GM21737 (cell line): ENCODE measurements around the gene TCF15.

Experiments used
- ATAC-seq: cut with Tn5 transposase; IDR thresholded peaks from one replicate; pipeline ENCODE4 v1.9.1; 2021; ENCODE audit warnings: mild to moderate bottlenecking, moderate library complexity; ENCODE audit not compliant: unreplicated experiment

The TCF15 gene, protein sequence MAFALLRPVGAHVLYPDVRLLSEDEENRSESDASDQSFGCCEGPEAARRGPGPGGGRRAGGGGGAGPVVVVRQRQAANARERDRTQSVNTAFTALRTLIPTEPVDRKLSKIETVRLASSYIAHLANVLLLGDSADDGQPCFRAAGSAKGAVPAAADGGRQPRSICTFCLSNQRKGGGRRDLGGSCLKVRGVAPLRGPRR

DNA sequence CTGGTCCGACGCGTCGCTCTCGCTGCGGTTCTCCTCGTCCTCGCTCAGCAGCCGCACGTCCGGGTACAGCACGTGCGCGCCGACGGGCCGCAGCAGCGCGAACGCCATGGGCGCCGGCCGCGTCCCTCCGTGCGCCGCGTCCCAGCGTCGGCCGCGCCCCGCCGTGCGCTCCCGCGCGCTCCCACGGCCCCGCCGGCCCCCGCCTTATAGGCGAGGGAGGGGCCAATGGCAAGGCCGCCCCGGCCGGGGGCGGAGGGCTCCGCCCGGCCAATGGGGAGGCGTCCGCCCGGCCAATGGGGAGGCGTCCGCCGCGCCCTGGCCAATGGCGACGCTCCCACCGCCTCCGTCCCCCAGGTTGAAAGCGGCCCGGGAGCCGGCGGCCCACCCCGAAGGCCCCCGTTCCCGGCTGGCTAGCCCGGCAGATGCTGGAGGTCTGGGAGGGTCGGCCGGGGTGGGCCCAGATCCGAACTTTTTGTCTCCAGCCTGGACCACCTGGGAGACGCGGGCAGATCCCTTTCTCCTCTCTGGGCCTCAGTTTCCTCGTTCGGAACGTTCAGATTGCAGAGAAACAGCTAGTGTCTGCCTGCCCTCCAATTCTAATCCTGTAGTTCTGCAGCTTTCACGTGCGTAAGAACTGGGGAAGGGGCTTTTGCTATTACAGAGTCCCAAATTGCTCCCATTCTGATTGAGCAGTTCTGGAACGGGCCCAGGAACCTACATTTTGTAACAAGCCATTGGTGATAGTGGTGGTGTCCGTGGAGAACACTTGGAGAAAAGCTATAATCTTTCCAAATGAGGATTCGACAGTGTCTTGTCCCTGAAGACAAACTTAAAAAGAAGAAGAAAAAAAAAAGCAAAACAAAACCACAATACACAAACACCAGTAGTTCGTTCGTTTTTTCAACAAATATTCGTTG lies at the start of gene TCF15:
TCF15 (minus strand) TSS at position 180 of the 917 bp plus-strand sequence; CDS start at position 108, 72 bp downstream.
- ATAC-seq: no peak

DNA sequence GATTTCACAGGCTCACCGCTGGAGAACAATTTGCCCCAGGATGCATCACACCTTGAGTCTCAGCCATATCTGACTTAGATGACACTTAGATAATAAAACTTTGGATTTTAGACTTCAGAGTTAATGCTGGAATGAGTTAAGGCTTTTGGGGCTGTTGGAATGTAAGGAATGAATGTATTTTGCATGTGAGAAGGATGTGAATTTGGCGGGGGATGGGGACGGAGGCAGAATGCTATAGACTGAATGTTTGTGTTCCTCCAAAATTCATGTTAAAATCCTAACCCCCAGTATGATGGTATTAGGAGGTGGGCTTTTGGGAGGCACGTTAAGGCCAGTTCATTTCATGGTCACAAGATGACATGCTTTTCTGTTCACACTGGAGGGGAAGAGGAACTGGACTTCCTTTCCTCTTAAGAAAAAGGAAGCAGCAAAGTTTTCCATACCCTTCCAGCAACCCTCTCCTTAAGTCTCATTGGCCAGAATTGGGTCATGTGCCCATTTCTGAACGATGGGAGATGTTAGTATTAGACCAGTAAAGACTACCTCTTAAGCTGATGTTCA lies 48.7 kb upstream of the TCF15 start:
- ATAC-seq: no peak

DNA sequence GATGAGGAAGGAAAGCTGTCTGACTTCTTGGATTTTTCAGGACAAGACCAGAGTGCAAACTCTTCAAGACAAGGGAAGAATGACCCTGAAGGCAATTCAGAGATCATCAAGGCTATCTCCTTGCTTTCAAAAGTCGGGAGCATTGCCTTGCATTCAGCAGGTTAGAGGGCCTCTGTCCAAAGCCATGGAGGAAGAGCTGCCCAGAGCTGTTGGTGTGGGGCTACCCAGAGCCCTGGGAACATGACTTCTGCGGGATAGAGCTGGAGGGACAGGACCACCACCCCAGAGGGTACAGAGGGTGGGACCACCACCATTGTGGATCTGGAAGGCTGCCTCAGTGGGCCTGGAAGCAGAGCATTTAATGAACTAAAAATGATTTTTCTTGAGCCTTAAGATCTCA lies 48.1 kb upstream of the TCF15 start:
- ATAC-seq: no peak

DNA sequence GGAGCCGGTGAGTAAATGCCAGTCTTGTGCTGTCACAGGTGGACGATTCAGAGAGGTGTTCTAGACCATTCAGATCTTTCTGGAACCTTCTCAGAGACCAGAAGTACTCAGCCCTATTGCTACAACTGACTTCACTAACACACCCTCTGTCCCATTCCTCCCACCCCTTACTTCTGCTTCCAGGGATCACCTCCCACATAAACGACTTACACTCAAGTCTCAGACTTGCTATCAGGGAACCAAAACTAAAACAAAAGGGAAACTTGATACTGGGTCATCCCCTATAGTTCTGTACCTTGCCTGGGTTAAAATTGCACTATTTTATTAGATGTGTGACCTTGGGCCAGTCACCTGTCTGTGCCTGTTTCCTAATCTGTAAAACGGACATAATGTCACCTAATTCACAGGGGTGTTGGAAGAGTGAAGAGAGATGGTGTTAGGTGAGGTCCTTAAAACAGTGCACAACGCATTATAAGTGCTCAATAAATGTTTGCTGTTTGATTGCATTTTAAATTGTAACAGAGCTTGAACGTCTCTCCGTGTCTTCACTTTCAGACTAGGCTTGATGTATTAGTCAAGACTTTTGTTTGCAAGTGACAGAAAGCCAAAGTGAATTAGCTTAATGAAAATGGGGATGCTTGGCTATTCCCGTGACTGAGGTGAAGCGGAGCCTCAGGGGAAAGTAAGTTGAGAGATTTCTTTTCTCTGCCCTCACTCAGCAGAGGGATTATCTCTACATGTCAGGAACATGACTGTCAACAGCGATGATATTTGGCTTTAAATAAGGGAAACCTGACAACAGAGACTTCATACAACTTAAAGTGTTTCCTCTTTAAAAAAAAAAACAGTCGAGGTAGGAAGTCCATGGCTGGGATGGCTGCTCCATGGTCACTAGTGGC lies 45.9 kb upstream of the TCF15 start:
- ATAC-seq: no peak

DNA sequence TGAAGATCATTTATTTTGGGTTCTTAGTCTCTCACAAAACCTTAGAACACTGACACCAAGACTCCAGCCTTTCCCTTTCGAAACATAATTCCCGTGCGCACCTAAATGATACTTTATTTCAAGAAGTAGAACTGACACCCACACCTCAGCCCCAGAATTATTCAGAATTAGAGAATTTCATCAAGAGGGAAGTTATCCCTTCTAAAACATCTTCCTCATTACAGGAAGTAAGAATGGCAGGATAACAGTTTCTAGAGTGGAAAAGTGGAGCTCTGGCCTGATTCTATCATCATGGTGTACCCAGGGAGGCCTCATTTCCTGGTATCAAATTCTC lies 44.3 kb upstream of the TCF15 start:
- ATAC-seq: no peak

DNA sequence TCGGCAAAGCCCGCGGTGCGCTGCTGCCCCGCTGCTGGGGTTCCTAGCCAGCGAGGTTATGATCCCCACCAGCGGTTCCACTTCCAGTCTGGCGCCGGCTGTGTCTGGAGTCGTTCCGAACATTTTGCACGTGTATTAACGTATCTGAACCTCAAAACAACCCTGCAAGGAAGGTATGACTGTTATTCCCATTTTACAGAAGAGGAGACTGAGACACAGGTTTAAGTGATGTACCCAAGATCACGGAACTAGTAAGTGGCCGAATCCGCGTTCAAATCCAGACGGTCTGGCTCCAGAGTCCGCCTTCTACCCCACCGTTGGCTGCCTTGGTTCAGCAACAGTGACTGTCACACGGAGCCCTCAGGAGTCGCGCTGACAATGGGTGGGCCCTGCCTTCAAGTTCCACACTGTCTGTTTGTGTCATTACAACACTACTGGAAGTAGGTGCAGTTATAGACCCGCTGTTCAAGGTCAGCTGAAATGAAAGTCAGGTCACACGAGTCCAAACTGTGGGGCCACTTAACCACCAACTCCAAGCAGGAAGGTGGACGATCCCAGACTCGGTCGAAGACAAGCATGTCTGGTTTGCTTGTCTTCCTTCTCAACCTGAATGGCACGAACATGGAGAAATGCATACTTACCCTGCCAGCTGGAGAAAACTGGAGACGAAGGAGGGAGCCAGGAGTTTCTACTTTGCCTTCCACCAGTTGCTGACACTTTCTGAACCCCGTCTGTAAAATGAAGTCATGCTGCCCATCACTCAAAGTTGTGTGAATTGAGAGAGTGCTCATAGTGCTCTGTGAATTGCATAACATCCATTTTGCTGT lies 43.7 kb upstream of the TCF15 start:
- ATAC-seq: no peak

DNA sequence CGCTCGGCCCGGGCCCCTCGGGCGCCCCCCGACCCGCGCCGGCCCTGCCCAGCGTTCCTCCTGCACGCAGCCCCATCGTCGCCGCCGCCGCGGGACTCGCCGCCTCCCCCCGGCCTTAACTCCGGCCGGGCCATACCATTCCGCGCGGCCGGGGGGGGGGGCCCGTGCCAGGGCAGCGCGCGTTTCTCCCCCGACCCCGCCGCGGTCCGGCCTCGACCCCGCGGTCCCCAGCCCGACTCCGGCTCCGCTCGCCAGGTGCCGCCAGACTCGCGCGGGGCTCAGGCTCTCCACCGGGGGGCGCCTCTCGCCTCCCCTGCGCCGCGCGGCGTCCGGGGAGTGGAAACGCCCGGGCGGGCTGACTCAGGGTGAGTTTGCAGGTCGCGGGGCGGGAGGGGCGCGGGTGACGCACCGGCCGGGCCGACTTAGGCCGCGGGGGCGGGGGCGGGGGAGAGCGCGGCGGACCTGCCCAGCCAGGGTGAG lies 43.0 kb upstream of the TCF15 start, which contains the start of gene SRXN1:
SRXN1 (minus strand) TSS at position 91 of the 480 bp plus-strand sequence; CDS start at position 76, 15 bp downstream.
- peak; percentile 86 for ATAC-seq

DNA sequence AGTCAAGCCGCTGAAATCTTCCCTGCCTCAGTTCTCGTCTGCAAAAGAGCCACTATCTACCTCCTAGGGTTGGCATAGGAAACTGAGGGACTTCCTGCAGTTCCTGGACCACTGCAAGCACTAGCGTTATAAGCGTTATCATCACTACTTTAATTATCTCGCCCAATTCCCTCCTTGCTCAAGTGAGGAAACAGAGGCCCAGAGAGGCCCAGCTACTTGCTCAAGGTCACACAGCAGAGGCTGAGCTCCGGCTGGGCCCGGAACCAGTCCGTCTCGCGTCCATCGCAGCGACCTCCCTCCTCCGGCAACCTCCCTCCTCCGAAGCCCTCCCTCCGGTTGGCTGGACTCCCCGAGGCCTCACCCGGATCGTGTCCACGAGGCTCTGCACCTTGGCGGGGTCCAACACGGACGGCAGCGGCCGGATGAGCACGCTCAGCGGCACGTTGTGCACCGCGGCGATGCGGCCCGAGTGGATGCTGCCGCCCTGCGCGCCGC lies 42.6 kb upstream of the TCF15 start:
- peak; percentile 19 for ATAC-seq

DNA sequence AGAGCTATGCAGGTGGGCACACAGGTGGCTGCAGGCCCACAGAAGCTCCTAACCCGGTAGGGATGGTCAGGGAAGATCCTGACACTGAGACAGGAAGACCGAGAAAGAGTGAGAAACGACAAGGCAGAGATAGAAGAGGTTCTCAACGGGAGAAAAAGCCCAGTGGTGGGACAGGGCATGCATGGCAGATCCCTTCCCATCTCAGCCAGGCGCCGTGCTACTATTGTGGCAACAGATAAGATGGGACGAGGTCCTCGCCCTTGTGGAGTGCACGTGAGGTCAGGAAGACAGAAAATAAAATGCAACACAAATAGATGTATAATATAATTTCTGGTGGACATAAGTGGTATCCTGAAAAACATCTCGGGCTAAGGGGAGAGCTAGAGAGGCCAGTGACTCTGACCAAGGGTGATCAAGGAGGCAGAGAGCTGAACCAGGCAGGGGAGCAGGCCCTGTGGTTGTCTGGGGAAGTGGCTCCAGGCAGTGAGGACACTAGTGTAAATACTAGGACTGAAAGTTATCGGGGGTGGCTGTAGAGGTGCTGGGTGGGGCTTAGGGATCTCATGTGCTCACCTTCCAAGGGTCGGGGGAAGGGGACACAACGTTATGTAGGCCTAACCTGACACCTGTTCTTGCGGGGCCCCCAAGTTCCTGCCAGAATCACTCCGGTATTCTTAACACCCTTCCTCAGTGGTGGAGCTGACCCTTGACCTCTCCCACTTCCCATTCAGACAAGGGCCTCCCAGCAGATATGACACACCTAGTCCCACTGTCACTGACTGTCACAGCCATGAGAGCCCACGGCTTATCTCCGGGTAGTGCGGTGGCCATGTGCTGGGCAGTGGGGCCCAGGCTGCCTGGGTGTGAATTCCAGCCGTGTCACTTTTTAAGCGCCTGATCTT lies 41.9 kb upstream of the TCF15 start:
- no peak for ATAC-seq

DNA sequence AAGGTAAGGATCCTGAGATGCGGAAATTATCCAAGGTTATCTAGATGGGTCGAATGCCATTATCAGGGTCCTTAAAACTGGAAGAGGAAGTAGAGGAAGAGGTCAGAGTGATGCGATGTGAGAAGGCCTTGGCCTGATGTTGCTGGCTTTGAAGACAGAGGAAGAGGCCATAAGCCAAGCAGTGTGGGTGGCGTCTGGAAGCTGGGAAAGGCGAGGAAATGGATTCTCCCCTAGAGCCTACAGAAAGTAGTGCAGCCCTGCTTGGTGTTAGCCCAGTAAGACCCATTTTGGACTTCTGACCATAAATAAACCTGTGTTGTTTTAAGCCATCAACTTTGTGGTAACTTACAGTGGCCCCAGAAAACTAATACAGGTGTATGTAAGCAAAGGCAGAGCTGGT lies 40.8 kb upstream of the TCF15 start:
- ATAC-seq: no peak

DNA sequence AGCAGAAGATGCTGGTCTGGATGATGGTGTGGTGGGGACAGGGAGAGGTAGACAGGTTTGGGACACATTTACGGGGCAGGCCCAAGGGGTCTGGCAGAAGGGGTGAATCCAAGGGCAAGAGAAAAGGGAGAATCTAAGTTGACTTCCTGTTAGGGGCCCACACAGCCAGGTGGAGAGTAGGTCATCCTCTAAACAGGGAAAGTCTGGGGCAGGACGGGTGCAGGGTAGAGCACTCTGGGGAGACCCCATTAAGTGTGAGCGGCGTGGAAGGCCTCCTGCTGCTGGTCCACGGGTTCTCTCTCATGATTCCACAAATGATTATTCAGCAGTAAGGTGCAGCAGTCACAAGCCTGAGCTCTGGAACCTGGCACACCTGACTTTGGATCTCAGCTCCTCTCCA lies 40.2 kb upstream of the TCF15 start:
- ATAC-seq: no peak

DNA sequence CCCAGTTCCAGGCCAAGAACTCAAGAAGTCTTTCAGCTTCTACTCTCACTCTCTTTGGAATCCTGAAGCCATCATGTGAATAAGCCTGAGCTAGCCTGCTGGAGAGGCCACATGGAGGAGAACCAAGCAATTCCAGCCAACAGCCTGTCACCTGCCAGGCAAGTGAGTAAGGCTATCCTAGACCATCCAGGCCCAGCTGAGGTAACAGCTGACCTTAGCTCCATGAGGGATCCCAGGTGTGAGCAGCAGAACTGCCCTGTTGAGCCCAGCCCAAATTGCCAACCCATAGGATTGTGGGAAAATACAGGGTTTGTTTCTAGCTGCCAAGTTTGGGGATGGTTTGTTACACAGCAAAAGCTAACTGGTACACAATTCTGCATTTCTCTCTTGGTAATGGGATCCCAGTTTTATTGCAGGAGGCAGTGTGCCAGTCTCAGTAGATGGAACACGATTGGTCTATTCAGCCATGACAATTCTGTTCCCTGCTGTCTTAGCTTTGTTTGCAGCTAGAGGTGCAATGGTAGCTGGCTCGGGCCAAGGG lies 37.4 kb upstream of the TCF15 start:
- ATAC-seq: no peak

DNA sequence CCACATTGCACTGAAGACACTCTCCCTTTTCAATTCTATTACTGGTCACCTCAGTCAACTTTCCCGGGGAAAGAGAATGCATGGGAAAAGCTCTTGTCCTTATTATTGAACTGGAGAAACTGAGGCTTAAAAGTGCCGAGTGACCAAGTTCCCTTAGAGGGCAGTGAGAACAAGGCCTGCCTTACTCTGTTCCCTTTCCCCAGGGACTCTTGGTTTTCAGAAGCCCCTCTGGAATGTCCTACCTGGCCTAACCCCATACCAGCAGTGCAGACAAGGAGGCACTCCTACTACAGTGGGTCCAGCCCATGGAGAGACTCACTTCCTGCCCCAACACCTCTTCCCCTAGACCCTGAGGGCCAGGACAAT lies 36.7 kb upstream of the TCF15 start:
- no peak for ATAC-seq

DNA sequence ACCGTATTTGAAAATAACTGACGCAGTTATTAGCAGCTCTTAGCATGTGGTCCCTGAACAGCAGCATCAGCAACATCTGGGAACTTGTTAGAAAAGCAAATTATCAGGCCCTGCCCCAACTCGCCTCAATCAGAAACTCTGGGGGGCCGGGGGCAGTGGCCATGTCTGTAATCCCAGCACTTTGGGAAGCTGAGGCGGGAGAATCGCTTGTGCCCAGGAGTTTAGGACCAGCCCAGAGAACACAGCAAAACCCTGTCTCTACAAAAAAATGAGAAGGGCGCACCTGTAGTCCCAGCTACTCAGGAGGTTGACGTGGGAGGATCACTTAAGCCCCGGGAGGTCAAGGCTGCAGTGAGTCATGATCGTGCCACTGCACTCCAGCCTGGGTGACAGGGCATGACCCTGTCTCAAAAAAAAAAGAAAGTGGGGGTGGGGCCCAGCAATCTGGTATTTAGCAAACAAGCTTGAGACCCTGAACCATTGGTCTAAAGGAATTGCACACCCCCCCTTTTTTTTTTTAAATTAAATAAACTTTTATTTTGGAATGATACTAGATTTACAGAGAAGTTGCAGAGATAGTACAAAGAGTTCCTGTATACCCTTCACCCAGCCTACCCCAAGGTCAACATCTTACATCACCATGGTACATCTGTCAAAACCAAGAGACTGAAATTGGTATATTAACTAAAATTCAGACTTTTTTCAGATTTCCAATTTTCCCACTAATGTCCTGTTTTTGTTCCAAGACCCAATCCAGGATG lies 36.2 kb upstream of the TCF15 start:
- no peak for ATAC-seq

DNA sequence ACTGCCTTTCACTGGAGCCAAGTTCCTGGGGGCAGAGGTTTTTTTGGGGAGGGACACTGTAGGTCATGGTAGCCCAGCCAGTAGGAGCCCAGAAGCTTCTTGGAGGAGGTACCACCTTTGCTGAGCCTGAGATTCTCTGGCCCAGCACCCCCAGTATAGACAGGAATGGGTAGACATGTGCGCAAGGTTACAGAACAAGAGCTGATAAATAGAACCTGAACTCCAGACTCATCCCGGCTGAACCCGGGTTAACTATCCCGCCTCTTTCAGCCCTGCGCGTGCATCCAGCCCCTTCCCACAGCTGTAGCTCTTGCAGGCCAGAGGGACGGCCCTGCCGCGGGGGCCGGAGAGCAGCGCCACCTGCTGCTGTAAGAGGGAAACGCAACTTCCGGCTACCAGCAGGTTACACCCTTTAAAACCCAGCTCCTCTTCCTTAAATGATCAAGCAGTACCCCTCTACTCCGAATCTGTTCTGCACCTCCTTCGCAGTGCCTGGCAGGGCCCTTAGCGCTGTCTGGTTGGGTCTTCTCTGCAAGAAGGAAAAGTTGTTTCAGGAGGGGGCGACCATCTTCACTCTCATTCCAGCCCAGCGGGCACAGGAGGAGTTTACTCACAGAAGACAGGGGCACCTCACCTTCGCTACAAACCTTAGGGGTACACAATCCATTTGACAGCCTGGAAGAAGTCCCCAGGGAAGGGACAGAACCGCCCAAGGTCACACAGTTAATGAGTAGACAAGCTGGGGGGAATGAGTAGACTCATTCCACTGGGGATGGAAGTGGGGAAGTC lies 35.4 kb upstream of the TCF15 start:
- peak; percentile 74 for ATAC-seq

DNA sequence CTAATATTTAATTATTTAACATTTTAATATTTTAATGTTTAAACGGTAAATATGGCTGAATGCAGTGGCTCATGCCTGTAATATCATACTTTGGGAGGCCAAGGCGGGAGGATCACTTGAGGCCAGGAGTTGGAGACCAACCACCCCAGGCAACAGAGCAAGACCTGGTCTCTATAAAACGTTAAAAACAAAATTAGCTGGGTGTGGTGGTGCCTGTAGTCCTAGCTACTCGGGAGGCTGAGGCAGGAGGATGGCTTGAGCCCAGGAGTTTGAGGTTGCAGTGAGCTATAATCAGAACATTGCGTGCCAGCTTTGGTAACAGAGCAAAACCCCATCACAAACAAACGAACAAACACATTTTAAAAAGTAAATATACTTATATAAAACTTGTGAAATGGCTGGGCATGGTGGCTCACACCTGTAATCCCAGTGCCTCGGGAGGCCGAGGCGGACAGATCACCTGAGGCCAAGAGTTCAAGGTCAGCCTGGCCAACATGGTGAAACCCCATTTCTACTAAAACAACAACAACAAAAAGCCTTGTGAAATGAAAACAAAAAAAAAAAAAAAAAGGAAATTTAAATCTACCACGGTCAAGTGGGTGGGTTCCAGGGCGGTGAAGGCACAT lies 34.7 kb upstream of the TCF15 start:
- ATAC-seq: no peak
